Mesendoderm (in vitro differentiated cells): ENCODE results near the gene SPATA6.
A peak's percentile ranks its signal among the peaks of the same experiment; 100 is the strongest.
"Not testable (repeated sequence)": the region's sequence is repeated elsewhere in the genome, so short reads cannot be mapped to it uniquely, and the experiment has no call there.

Experiments
- DNase-seq: peaks from one replicate; pipeline ENCODE4 v3.0.0; 2013
- H2AK5ac ChIP-seq: 2 replicates; pipeline ENCODE4 v1.6.1; 2013; ENCODE audit warnings: low read length, inconsistent platforms
- H2BK120ac ChIP-seq: 2 replicates; pipeline ENCODE4 v1.6.1; 2013; ENCODE audit warnings: low read depth, mild to moderate bottlenecking, low read length, moderate library complexity, mixed read lengths
- H2BK15ac ChIP-seq: replicated peaks from 2 replicates; pipeline ENCODE4 v1.6.1; 2013; ENCODE audit warnings: low read depth, mild to moderate bottlenecking, moderate library complexity
- H2BK5ac ChIP-seq: 2 replicates; pipeline ENCODE4 v1.6.1; 2013; ENCODE audit warnings: low read length, inconsistent platforms
- H3K18ac ChIP-seq: 2 replicates; pipeline ENCODE4 v1.6.1; 2013; ENCODE audit warnings: mild to moderate bottlenecking, low read length, mixed read lengths
- H3K23ac ChIP-seq: one replicate; pipeline ENCODE4 v1.6.1; 2013; ENCODE audit warnings: low read length
- H3K27ac ChIP-seq: 2 replicates; pipeline ENCODE4 v1.5.1; 2013; ENCODE audit warnings: low read depth, mild to moderate bottlenecking, inconsistent platforms, low read length, moderate library complexity
- H3K27me3 ChIP-seq: 2 replicates; pipeline ENCODE4 v1.6.1; 2013; ENCODE audit warnings: low read length, control low read depth, mild to moderate bottlenecking, inconsistent platforms; ENCODE audit not compliant: insufficient read depth, poor library complexity
- H3K36me3 ChIP-seq: 2 replicates; pipeline ENCODE4 v1.6.1; 2013; ENCODE audit warnings: low read length, inconsistent platforms; ENCODE audit not compliant: control insufficient read depth, insufficient read depth
- H3K4ac ChIP-seq: one replicate; pipeline ENCODE4 v1.6.1; 2013; ENCODE audit warnings: low read depth, mild to moderate bottlenecking, low read length, moderate library complexity
- H3K4me1 ChIP-seq: 2 replicates; pipeline ENCODE4 v1.6.1; 2013; ENCODE audit warnings: low read depth, low read length, inconsistent platforms; ENCODE audit not compliant: control insufficient read depth
- H3K4me2 ChIP-seq: 2 replicates; pipeline ENCODE4 v1.6.1; 2013; ENCODE audit warnings: low read length
- H3K4me3 ChIP-seq: 2 replicates; pipeline ENCODE4 v1.5.1; 2013; ENCODE audit warnings: mild to moderate bottlenecking, low read length
- H3K56ac ChIP-seq: one replicate; pipeline ENCODE4 v1.6.1; 2013; ENCODE audit warnings: low read length
- H3K79me1 ChIP-seq: 2 replicates; pipeline ENCODE4 v1.6.1; 2013; ENCODE audit warnings: low read length, inconsistent platforms
- H3K79me2 ChIP-seq: 2 replicates; pipeline ENCODE4 v1.6.1; 2013; ENCODE audit warnings: mild to moderate bottlenecking, low read length; ENCODE audit not compliant: control insufficient read depth, insufficient read depth
- H3K9ac ChIP-seq: 2 replicates; pipeline ENCODE4 v1.6.1; 2013; ENCODE audit warnings: low read length, inconsistent platforms
- H4K5ac ChIP-seq: one replicate; pipeline ENCODE4 v1.6.1; 2013; ENCODE audit warnings: low read length
- H4K8ac ChIP-seq: one replicate; pipeline ENCODE4 v1.6.1; 2013; ENCODE audit warnings: low read depth, mild to moderate bottlenecking, control low read depth, low read length, moderate library complexity
- WGBS: extraction: QIAGEN DNeasy Blood & Tissue Kit; methylation state at CpG from one replicate; pipeline ENCODE4 v1.1.7; 2013; ENCODE audit warnings: low lambda C conversion rate, missing lambda C conversion rate; ENCODE audit not compliant: insufficient coverage; ENCODE audit errors: extremely low coverage; 5-methylcytosine and 5-hydroxymethylcytosine counted together

The SPATA6 gene

GRCh38 chr1:48435312-48436002, 36.5 kb downstream of the SPATA6 start:
- H4K5ac ChIP-seq, H3K56ac ChIP-seq, H3K9ac ChIP-seq, H3K27ac ChIP-seq, H3K36me3 ChIP-seq, H2BK120ac ChIP-seq, H3K79me1 ChIP-seq, H3K23ac ChIP-seq, H2BK15ac ChIP-seq, H3K4me2 ChIP-seq, H3K18ac ChIP-seq, DNase-seq, H3K4me3 ChIP-seq, H2BK5ac ChIP-seq, H3K27me3 ChIP-seq, H2AK5ac ChIP-seq, H3K79me2 ChIP-seq, H4K8ac ChIP-seq, H3K4ac ChIP-seq, H3K4me1 ChIP-seq: not testable (repeated sequence)
- WGBS: no CpG with 5 or more reads among the region's 29 CpGs

- Histone ChIP-seq H3K56ac (no peak overlapping the region), H3K27ac (no peak overlapping the region), H3K4me2 (no peak overlapping the region), H3K18ac (no peak overlapping the region), H3K4ac (no peak overlapping the region), H2BK15ac (no peak overlapping the region), H4K8ac (no peak overlapping the region), H4K5ac (no peak overlapping the region), H3K79me2 (no peaks in the 10 kb centered on the region), H2BK120ac (no peak overlapping the region), H2AK5ac (no peak overlapping the region), H3K79me1 (no peaks in the 10 kb centered on the region), H3K4me1 (no peaks in the 10 kb centered on the region), H3K4me3 (no peak overlapping the region), H3K36me3 (no peaks in the 10 kb centered on the region), H3K9ac (no peak overlapping the region), H2BK5ac (no peak overlapping the region), H3K27me3 (no peaks in the 10 kb centered on the region), H3K23ac (no peak overlapping the region)
- no peak for DNase-seq
- WGBS: no CpG with 5 or more reads among the region's 1 CpG
These were observed 41.2 kb downstream of the SPATA6 start for GRCh38 chr1:48430832-48431231.

GRCh38 chr1:48422009-48422408, 50.0 kb downstream of the SPATA6 start:
- H2BK120ac ChIP-seq: no peak overlapping the region
- no peak overlapping the region for H2BK5ac ChIP-seq
- WGBS: no CpG with 5 or more reads among the region's 1 CpG
- DNase-seq: no peak
- no peak overlapping the region for H3K56ac ChIP-seq
- no peak overlapping the region for H3K4me3 ChIP-seq
- H3K4me1 ChIP-seq: no peaks in the 10 kb centered on the region
- no peaks in the 10 kb centered on the region for H3K79me1 ChIP-seq
- H4K5ac ChIP-seq: no peak overlapping the region
- no peaks in the 10 kb centered on the region for H3K79me2 ChIP-seq
- no peak overlapping the region for H3K18ac ChIP-seq
- no peaks in the 10 kb centered on the region for H3K36me3 ChIP-seq
- H2BK15ac ChIP-seq: no peak overlapping the region
- no peak overlapping the region for H3K23ac ChIP-seq
- H3K27me3 ChIP-seq: no peaks in the 10 kb centered on the region
- H3K27ac ChIP-seq: no peak overlapping the region
- no peak overlapping the region for H3K9ac ChIP-seq
- H4K8ac ChIP-seq: no peak overlapping the region
- no peak overlapping the region for H3K4me2 ChIP-seq
- no peak overlapping the region for H2AK5ac ChIP-seq
- no peak overlapping the region for H3K4ac ChIP-seq

GRCh38 chr1:48418742-48419141, 53.3 kb downstream of the SPATA6 start:
- Histone ChIP-seq H3K4me2 (no peak overlapping the region), H2BK5ac (no peak overlapping the region)

GRCh38 chr1:48415050-48415449, 57.0 kb downstream of the SPATA6 start:
- H2BK120ac ChIP-seq: no peak overlapping the region
- no peaks in the 10 kb centered on the region for H3K36me3 ChIP-seq
- no peak overlapping the region for H2BK15ac ChIP-seq
- H3K79me2 ChIP-seq: no peaks in the 10 kb centered on the region
- no peaks in the 10 kb centered on the region for H3K4me1 ChIP-seq
- no peak overlapping the region for H3K9ac ChIP-seq
- H3K18ac ChIP-seq: no peak overlapping the region
- no peak overlapping the region for H4K5ac ChIP-seq
- WGBS: no CpG with 5 or more reads among the region's 4 CpGs
- H3K79me1 ChIP-seq: no peaks in the 10 kb centered on the region
- H3K4me2 ChIP-seq: no peak overlapping the region
- no peak overlapping the region for H3K23ac ChIP-seq
- DNase-seq: no peak
- no peak overlapping the region for H4K8ac ChIP-seq
- H3K27ac ChIP-seq: no peak overlapping the region
- H3K56ac ChIP-seq: no peak overlapping the region
- H3K4ac ChIP-seq: no peak overlapping the region
- no peak overlapping the region for H2BK5ac ChIP-seq
- H3K4me3 ChIP-seq: no peak overlapping the region
- no peak overlapping the region for H2AK5ac ChIP-seq
- H3K27me3 ChIP-seq: no peaks in the 10 kb centered on the region

More at GRCh38 chr1:48418742-48419141, 53.3 kb downstream of the SPATA6 start:
- no peak overlapping the region for H3K9ac ChIP-seq
- no peak overlapping the region for H3K18ac ChIP-seq
- H3K36me3 ChIP-seq: no peaks in the 10 kb centered on the region
- no peak overlapping the region for H3K56ac ChIP-seq
- H4K8ac ChIP-seq: no peak overlapping the region
- no peak overlapping the region for H2BK120ac ChIP-seq
- no peak overlapping the region for H3K4ac ChIP-seq
- WGBS: no CpG with 5 or more reads among the region's 1 CpG
- no peak overlapping the region for H2AK5ac ChIP-seq
- H3K79me2 ChIP-seq: no peaks in the 10 kb centered on the region
- no peak overlapping the region for H3K23ac ChIP-seq
- no peak for DNase-seq
- H4K5ac ChIP-seq: no peak overlapping the region
- no peak overlapping the region for H3K27ac ChIP-seq
- no peak overlapping the region for H3K4me3 ChIP-seq
- no peak overlapping the region for H2BK15ac ChIP-seq
- H3K79me1 ChIP-seq: no peaks in the 10 kb centered on the region
- no peaks in the 10 kb centered on the region for H3K27me3 ChIP-seq
- H3K4me1 ChIP-seq: no peaks in the 10 kb centered on the region

- no CpG with 5 or more reads among the region's 2 CpGs for WGBS
- no peak overlapping the region for H3K4ac ChIP-seq
- no peak overlapping the region for H2BK5ac ChIP-seq
- no peak overlapping the region for H2BK120ac ChIP-seq
- H3K79me1 ChIP-seq: no peaks in the 10 kb centered on the region
- H3K4me1 ChIP-seq: no peaks in the 10 kb centered on the region
- no peak overlapping the region for H3K4me2 ChIP-seq
- no peak overlapping the region for H3K23ac ChIP-seq
- H3K4me3 ChIP-seq: no peak overlapping the region
- no peak overlapping the region for H3K56ac ChIP-seq
- H2BK15ac ChIP-seq: no peak overlapping the region
- H4K8ac ChIP-seq: no peak overlapping the region
- DNase-seq: peak; percentile 18
- no peaks in the 10 kb centered on the region for H3K27me3 ChIP-seq
- no peak overlapping the region for H3K18ac ChIP-seq
- H2AK5ac ChIP-seq: no peak overlapping the region
- no peak overlapping the region for H4K5ac ChIP-seq
- no peak overlapping the region for H3K9ac ChIP-seq
- no peak overlapping the region for H3K27ac ChIP-seq
- H3K79me2 ChIP-seq: no peaks in the 10 kb centered on the region
- no peaks in the 10 kb centered on the region for H3K36me3 ChIP-seq
These were observed 57.7 kb downstream of the SPATA6 start for GRCh38 chr1:48414264-48414663.
